SU-DHL-6 (cell line): ENCODE measurements around the gene CEP72.

ENCODE experiments used
- H2AFZ ChIP-seq: fragments of 200-600 bp; sonication (generic); 2 replicates; pipeline ENCODE4 v1.6.1; 2014; ENCODE audit warnings: low read depth, mild to moderate bottlenecking, moderate library complexity, mixed read lengths, antibody characterized with exemption, low read length; ENCODE audit not compliant: severe bottlenecking
- H3F3A ChIP-seq: fragments of 200-600 bp; shearing (Covaris generic); 2 replicates; pipeline ENCODE4 v1.6.0; 2016; ENCODE audit warnings: antibody characterized with exemption, mild to moderate bottlenecking; ENCODE audit not compliant: insufficient read depth
- H3K27ac ChIP-seq: fragments of 200-600 bp; sonication (generic); 2 replicates; pipeline ENCODE4 v1.5.1; 2016; ENCODE audit warnings: low read depth, mild to moderate bottlenecking, low read length, moderate library complexity, mixed read lengths
- H3K27me3 ChIP-seq: fragments of 200-600 bp; sonication (generic), shearing (Covaris generic); 2 replicates; pipeline ENCODE4 v1.6.0; 2014; ENCODE audit warnings: mild to moderate bottlenecking, low read length
- H3K36me3 ChIP-seq: fragments of 200-600 bp; sonication (generic); 2 replicates; pipeline ENCODE4 v1.6.1; 2014; ENCODE audit warnings: mild to moderate bottlenecking, low read length, mixed read lengths
- H3K4me2 ChIP-seq: fragments of 300-600, 200-600 bp; shearing (Covaris generic), sonication (generic); 2 replicates; pipeline ENCODE4 v1.6.0; 2014; ENCODE audit warnings: low read length, low read depth, mild to moderate bottlenecking; ENCODE audit not compliant: poor library complexity, severe bottlenecking
- H3K4me3 ChIP-seq: fragments of 200-600 bp; sonication (generic); 2 replicates; pipeline ENCODE4 v1.5.1; 2014; ENCODE audit warnings: antibody characterized with exemption, low read length, mild to moderate bottlenecking, mixed read lengths; ENCODE audit not compliant: insufficient read depth, poor library complexity, severe bottlenecking
- H3K79me2 ChIP-seq: fragments of 200-600 bp; sonication (generic); 2 replicates; pipeline ENCODE4 v1.6.1; 2014; ENCODE audit warnings: mild to moderate bottlenecking, low read length, moderate library complexity; ENCODE audit not compliant: insufficient read depth
- H3K9ac ChIP-seq: fragments of 200-600 bp; sonication (generic); 2 replicates; pipeline ENCODE4 v1.7.0; 2014; ENCODE audit warnings: mild to moderate bottlenecking, low read length
- H3K9me2 ChIP-seq: fragments of 200-600 bp; sonication (generic); replicated peaks from 2 replicates; pipeline ENCODE4 v1.6.1; 2014; ENCODE audit warnings: low read length; ENCODE audit not compliant: insufficient read depth
- H3K9me3 ChIP-seq: fragments of 200-600 bp; sonication (generic); 2 replicates; pipeline ENCODE4 v1.6.1; 2014; ENCODE audit warnings: low read length, mixed read lengths; ENCODE audit not compliant: insufficient read depth
- H4K20me1 ChIP-seq: fragments of 200-600 bp; sonication (generic); 2 replicates; pipeline ENCODE4 v1.6.1; 2014; ENCODE audit warnings: low read depth, mild to moderate bottlenecking, antibody characterized with exemption, low read length, moderate library complexity, mixed read lengths
- EZH2phosphoT487 ChIP-seq: fragments of 200-600 bp; sonication (generic), shearing (Covaris generic); conservative IDR thresholded peaks from 2 replicates; pipeline ENCODE4 v1.6.1; 2018; ENCODE audit warnings: mild to moderate bottlenecking, antibody characterized with exemption, low read length, moderate library complexity, mixed read lengths
- TF ChIP-seq, protein P1 (sequence below): fragments of 200-600 bp; sonication (generic); IDR thresholded peaks from one replicate; pipeline ENCODE4 v1.5.1; 2017; ENCODE audit warnings: antibody characterized with exemption, mild to moderate bottlenecking, low read length, moderate library complexity; ENCODE audit not compliant: insufficient read depth, poor library complexity, severe bottlenecking

The CEP72 gene

DNA sequence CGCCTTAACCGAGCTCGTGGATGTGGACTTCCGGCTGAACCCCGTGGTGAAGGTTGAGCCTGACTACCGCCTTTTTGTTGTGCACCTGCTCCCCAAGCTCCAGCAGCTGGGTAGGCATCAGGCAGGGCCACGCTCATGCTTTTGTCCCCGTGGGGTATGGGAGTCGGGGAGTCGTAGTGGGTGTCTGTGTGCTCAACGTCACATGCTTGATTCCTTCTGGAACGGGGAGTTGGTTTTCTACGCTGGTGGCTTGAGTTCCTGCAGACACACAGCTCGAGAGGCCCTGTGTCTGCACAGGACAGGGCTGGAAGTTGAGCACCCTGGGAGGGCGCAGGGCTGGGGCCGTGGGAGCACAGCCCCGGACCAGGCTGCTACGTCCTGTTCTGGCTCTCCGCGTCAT lies 8.0 kb downstream of the CEP72 start:
- Histone ChIP-seq H3K9me3 (no peaks in the 10 kb centered on the region), H3K79me2 (peaks cover 28% of the 10 kb centered on the region), H3K9me2 (no peaks in the 10 kb centered on the region), H4K20me1 (no peaks in the 10 kb centered on the region), H3K4me2 (no peak overlapping the region), H3K27ac (no peak overlapping the region), H3K36me3 (peaks cover 3% of the 10 kb centered on the region; the same call in 1 of the 2 replicates), H2AFZ (no peak overlapping the region), H3K9ac (no peak overlapping the region), H3K27me3 (no peaks in the 10 kb centered on the region), H3K4me3 (no peak overlapping the region), H3F3A (no peaks in the 10 kb centered on the region)
- TF ChIP-seq, protein P1, sequence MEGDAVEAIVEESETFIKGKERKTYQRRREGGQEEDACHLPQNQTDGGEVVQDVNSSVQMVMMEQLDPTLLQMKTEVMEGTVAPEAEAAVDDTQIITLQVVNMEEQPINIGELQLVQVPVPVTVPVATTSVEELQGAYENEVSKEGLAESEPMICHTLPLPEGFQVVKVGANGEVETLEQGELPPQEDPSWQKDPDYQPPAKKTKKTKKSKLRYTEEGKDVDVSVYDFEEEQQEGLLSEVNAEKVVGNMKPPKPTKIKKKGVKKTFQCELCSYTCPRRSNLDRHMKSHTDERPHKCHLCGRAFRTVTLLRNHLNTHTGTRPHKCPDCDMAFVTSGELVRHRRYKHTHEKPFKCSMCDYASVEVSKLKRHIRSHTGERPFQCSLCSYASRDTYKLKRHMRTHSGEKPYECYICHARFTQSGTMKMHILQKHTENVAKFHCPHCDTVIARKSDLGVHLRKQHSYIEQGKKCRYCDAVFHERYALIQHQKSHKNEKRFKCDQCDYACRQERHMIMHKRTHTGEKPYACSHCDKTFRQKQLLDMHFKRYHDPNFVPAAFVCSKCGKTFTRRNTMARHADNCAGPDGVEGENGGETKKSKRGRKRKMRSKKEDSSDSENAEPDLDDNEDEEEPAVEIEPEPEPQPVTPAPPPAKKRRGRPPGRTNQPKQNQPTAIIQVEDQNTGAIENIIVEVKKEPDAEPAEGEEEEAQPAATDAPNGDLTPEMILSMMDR: no peak
- TF ChIP-seq EZH2phosphoT487: no peak

DNA sequence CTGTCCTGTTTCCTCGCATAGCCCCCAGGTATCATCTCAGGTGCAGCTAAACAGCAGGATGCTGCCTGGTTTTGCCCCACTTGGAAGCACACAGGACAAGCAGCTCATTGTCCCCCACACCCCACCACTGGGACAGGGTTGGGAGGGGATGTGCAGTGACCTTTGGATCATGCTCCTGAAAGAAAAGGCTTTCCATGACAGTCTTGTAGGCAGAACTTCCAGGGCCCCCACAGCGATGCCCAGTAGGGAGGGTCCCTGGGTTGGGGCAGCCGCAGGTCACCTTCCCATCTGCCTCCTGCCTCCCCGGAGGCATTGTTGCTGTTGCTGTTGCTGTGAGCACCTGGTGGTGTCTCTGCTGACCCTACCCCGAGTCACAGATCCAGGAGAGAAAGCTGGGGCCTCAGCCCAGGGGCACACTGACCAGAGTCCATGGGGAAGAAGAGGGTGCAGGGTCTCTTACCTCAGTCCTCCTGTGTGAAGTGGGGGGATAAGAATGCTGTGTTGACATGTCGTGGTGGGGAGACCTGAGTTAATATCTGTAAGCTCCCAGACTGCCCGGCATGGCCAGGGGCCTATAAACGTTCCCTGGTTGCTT lies 8.5 kb downstream of the CEP72 start:
- H3K9me3 ChIP-seq: no peaks in the 10 kb centered on the region
- no peaks in the 10 kb centered on the region for H3K9me2 ChIP-seq
- no peak overlapping the region for H3K9ac ChIP-seq
- no peak overlapping the region for H3K27ac ChIP-seq
- no peak overlapping the region for H3K4me2 ChIP-seq
- no peaks in the 10 kb centered on the region for H4K20me1 ChIP-seq
- no peak overlapping the region for H3K4me3 ChIP-seq
- H3K79me2 ChIP-seq: peaks cover 23% of the 10 kb centered on the region
- TF ChIP-seq, protein P1: no peak
- TF ChIP-seq EZH2phosphoT487: no peak
- H3F3A ChIP-seq: no peaks in the 10 kb centered on the region
- H2AFZ ChIP-seq: no peak overlapping the region
- no peaks in the 10 kb centered on the region for H3K27me3 ChIP-seq
- peaks cover 3% of the 10 kb centered on the region; the same call in 1 of the 2 replicates for H3K36me3 ChIP-seq

DNA sequence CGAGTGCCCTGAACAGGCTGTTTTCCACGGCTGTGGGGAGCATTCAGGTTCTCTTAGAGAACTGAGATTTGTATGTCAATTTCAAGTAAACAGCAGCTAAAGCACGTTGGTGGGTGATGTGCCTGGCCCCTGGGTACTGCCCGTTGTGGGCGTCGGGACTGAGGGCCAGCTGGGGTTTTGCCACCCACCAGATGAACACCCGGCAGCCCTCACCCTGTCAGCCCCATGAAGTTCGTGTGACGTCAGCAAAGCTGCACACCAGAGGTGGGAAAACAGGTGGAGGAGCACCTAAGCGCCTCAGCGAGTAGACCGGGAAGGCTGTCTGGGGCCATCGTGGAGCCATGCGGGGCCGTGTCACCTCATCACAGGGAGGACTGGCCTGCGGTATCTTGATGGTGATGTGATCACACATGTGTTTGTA lies 9.2 kb downstream of the CEP72 start:
- Histone ChIP-seq H3K9ac (no peak overlapping the region), H2AFZ (no peak overlapping the region), H3K4me3 (no peak overlapping the region), H3K4me2 (no peak overlapping the region), H3K9me2 (no peaks in the 10 kb centered on the region), H3K36me3 (no peaks in the 10 kb centered on the region; the same call in 1 of the 2 replicates), H3K27me3 (no peaks in the 10 kb centered on the region), H3F3A (no peaks in the 10 kb centered on the region), H3K27ac (no peak overlapping the region), H3K9me3 (no peaks in the 10 kb centered on the region), H4K20me1 (no peaks in the 10 kb centered on the region), H3K79me2 (peaks cover 16% of the 10 kb centered on the region)
- TF ChIP-seq, protein P1: no peak
- no peak for TF ChIP-seq EZH2phosphoT487
